ENCODE measurements around the gene ZNF526.

The ZNF526 gene

DNA sequence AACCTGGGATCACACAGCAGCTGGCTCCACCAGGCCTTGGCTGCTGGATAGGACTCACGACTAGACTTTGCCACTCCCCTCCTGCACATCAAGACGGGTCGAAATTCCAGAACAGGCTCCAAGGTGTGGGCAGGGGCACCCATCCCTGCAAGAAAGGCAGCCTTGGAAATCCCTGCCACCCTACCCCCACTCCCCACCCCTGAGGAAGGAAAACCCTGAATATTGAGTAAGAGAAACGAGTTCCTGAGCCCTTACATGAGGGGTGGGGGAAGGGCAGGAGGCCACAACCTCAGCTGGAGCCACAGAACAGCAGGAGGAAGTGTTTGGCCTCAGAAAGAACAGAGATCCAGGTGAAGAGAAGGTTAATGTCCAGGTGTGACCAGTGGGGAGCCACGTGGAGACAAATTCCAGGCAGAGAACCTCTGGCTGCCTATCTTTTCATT, 22.7 kb upstream of the ZNF526 start:
- no peak for DNase-seq (ENCODE audit: low spot score)

DNA sequence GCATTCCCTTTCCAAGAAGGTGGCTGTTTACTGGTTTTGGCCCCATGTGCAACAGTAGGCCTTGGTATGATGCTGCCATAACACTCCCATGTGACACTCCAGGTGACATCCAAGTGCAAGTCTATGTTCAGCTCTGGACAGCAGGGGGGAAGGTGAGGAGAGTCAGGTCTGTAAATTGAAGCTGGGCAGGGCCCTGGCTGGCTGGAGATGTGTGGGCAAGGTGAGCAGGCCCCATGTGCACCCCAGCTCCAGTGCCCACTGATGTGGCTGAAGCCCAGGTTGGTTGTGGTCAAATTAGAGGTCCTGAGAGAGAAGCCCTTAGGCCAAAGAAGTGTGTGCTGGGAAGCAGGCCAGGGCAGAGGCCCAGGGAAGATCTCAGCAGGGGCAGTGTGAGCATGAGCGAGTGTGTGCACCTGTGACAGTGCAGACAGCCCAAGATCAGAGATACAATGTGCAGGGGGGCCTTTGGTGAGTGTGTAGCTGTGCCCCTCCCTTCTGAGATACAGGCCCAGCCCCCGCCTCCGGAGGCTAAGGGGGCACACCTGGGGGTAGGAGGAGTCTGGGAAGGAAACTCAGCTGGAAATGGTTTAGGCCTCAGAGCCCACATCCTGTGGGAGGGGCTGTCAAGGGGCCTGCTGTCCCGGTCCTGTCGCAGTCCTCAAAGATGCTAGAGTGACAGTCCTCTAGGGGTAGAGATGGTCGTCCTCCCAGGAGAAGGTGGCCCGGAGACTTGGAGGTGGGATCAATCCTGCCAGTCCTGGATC, 21.3 kb upstream of the ZNF526 start:
- DNase-seq (ENCODE audit: low spot score): no peak

DNA sequence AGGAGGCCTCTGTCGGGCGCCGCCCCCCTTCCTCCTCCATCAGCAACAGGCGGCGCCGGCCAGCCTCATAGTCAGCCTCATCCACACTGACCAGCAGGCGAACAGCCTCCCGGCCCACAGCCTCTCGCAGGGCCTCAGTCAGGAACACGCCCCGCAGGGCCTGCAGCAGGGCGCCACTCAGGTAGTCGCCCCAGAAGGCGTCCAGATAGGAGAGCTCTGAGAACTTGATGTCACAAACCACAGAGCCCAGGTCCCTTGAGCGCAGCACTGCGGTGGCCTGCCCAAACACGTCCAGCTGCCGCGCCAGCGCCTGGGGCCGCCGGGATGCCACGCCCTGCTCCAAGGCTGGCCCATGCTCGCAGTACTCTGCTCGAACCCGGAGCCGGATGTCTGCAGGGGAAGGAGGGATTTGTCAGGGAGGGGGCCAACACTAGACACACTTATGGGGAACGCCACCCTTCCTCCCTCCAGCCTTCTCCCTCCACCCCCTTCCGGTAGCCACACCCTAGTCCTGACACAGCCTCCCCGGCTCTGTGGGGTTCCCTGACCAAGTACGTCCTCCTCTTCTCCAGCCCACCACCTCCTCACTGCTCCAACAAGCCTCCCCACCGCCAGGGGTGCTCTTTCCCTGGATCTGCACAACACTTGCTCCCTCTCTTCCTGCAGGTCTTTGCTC, 20.5 kb upstream of the ZNF526 start:
- DNase-seq (ENCODE audit: low spot score): no peak

DNA sequence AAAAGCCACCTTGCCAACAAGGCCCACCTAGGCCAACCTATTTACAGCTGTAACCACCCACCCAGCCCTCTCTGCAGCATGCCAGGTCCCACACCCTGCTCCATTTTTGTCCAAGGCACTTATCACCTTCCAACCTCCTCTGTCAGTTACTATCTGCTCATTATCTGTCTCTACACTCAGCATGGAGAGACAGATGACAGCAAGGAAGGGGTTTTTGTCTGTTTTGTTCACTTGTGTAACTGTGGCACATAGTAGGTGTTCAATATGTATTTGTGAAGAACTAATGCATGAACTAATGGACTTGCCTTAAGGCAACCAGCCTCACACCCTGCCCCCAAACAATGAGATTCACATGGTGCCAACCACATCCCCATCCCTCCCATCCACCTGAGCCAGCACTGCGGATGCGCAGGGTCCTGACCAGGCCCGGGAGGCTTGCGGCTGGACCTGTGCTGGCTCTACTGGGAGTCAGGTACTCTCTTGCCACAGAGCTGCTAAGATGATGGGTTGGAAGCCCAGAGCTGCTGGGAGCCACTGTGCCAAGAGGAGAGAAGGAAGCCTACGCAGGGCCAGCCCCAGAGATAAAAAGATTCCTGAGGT, 19.9 kb upstream of the ZNF526 start:
- no peak for DNase-seq (ENCODE audit: low spot score)

DNA sequence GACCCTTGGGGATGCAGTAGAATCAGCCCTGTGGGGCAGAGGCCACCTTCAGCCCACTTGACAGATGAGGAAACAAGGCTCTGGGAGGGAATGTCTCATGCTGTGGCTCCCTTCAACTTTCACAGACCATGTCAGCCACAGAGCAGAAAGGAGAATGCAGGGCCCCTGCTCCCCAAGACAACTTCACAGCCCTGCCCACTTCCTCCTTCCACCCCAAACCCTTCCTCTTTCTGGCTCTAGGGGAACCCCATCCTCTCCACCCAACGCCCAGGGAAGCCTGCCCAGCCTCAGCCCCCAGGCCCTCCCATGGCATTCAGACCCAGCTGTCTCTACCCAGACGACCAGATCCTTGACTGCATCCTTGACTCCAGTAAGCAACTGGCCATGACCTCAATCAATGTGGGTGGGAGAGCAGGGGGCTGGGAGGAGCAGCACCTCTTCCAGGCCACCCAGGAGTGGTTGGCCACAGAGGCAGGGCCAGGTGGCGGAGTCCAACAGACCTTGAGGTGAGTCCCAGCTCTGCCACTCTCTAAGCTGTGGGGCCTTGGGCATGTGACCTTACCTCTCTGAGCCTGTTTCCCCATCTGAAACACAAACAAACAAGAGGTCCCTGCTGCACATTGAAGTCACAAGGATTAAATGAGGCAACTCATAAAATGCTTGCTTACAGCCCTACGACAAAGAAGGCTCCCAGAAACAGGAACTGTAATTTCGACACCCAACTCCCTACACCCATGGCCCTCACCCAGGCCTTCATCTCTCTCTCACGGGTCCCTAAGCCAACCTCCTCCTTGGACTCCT, 18.4 kb upstream of the ZNF526 start:
- no peak for DNase-seq (ENCODE audit: low spot score)

DNA sequence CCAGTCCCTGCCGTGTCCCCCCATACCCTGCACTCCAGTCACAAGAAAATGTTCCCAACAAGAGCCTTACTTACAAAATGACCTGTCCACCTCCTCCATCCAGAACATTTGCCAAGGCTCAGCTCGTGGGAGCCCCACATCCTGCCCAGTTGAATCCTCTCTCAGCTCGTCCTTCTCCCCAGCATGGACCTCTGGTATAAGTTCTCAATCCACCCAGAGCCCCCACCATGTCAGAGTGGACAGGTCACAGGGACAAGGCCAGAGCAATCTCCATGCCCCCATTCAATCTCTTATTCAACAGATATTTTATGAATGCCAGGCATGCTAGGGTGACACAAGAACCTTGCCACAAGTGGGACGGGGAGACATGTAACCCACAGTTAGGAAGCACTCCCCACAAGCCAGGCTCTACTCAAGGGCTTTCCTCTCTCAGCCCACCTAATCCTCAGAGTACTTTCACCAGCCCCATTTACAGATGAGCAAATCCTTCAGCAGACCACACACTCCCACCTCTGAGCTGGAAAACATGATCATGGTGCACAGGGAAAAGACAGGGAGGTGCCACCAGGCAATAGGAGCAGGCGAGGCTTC, 17.7 kb upstream of the ZNF526 start:
- no peak for DNase-seq (ENCODE audit: low spot score)

DNA sequence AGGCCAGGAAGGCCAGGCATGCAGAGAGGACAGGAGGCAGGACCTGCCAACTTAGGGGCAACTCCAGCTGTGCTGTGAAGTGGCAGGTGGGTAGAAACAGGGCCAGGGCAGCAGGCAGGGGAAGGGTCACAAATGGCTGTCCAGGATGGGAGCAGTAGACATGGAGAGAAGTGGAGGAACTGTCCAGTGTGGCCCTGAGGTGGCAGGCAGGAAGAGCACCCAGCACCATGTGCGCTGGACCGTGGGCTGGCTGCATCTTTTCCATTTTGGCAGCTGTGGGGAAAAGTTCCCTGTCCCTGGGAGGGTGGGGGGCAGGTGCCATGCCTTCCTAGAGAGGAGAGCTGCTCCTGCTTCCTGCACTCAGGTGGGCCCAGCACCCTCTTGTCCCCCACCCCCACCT, 16.4 kb upstream of the ZNF526 start:
- no peak for DNase-seq (ENCODE audit: low spot score)

DNA sequence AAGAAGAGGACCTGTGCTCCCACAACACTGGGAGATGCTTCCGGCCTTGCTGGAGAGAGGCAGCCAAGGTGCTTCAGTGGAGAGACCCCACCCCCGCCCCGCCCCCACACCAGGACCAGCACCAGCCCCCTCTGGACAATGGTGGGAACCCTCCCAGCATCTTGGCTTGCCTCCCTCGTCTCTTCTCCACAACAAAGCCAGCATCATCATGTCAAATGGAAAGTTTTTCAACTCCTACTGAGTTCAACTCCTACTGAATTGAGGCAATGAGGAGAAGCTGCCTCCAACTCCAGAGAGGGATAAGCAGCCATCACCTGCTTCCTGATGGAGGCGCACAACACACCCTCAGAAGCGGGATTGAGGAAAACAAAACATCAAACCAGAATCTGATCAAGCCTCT, 15.4 kb upstream of the ZNF526 start:
- no peak for DNase-seq (ENCODE audit: low spot score)

DNA sequence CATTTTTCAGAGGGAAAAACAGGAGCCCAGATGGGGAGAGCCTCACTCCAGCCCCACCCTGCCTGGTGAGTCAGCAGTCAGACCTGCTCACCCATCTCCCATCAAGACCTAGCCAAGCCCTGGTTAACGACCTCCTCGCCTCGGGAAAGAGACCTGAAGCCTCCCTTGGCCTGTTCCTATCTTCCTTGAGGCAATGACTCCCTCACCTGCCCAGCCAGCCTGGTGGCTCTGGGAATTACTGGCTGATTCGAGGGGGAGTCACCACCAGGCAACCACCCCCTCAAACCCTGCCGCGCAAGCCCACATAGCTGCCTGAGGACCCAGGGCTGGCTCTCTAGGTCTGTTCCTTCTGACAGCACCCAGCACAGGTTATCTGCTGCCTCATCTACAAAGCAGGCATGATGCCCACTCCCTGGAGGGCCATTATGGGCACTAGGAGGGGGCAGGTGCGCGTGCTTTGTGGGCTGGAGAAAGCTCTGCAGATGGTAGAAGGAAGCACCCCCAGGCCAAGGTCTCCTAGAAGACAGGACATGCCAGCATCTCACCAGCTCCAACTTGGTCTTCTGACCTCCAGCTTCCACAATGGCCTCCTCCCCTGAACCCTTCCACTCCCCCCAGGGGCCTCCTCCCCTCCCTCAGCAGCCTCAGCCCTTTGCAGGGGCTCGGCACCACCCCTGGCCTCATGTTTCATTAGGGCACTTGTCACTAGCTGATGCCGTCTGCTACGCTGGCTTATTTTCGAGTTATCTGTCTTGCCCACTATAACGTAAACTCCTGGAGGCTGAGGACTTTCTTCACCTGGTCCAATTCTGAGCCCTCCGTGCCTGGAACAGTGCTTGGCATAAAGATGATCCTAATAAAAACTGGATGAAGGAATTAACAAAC, 13.0 kb upstream of the ZNF526 start:
- DNase-seq (ENCODE audit: low spot score): no peak

DNA sequence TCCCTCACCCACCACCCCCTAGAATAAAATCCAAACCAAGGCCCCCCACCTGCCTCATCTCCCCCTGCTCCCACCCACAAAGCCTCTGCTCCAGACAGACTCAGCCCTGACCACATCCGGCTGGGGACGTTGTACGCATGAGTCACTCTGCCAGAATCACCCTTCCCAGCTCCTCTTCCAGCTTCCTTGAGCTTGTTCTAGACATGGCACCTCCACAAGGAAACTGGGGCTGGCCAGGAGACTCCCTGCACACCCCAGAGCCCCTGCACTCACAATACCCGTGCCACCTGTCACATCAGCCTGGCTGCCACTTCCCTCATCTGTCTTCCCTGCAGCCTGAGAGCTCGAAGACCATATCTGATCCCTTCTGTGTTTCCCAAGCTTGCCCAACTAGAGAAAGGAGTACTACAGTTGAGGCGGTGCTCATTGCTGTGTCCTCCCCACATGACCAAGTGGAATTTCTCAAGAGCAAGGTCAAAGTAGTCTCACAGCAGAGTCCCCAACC, 12.3 kb upstream of the ZNF526 start:
- DNase-seq (ENCODE audit: low spot score): no peak

DNA sequence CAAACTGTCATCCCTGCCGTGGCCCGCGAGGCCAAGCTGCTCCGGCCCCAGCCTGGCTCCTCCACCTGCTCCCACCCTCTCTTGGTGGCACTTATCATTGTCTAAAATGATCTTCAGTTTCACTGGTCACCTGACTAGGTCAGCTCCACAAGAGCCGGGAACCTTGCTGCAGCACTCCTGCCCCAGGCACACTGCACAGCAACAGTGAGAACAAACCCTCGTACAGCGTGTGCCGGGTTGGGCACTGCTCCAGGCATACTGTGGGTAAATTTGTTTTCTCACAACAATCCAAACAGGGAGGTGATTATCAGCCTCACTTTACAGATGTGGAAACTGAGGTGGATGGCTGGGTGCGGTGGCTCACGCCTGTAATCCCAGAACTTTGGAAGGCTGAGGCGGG, 11.5 kb upstream of the ZNF526 start:
- no peak for DNase-seq (ENCODE audit: low spot score)

DNA sequence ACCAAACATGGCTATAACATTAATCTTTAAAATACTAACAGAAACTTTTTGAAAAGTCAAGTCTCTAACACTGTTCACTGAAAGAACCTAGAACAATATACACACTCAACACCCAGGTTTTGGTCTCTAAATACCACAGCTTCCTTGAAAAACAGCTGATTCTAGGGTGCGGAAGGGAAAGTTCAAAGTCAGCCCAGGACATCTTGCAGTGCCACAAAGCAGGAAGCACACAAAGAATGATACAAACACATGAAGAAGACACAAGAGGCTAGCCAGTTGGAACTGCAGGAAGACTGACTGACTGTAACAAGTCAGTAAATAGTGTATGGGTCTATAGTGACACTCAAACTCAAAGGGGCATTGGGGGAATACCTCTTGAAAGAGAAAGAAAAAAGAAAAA, 7.2 kb upstream of the ZNF526 start:
- no peak for DNase-seq (ENCODE audit: low spot score)

DNA sequence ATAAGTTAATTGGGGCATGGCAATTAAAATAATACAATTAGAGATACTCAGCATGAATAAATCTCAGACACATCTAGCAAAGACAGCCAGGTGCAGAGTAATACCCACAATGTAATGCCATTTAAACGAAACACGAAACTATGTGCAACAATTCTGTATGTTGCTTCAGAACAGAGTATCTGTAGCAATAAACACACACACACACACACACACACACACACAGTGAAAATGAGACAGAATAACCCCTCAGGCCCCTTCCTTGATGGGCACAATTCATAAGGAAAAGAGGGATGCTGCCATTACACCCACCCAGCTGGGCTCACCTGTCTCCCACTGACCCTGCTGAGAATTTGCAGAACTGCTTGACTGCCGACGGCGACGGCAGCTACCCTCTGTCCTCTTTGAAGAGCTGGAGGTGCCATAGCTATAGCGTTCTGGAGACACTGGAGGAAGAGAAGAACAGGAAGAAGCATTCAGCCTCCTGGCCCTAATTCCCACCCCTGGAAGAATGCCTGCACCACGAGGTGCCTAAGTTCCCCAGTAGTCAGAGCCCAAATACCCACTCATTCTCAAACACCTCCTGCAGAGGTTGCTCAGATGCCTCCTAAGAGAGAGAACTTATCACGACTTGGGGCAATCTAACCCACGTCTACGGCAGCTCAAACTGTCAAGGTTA, 5.2 kb upstream of the ZNF526 start:
- DNase-seq (ENCODE audit: low spot score): no peak

DNA sequence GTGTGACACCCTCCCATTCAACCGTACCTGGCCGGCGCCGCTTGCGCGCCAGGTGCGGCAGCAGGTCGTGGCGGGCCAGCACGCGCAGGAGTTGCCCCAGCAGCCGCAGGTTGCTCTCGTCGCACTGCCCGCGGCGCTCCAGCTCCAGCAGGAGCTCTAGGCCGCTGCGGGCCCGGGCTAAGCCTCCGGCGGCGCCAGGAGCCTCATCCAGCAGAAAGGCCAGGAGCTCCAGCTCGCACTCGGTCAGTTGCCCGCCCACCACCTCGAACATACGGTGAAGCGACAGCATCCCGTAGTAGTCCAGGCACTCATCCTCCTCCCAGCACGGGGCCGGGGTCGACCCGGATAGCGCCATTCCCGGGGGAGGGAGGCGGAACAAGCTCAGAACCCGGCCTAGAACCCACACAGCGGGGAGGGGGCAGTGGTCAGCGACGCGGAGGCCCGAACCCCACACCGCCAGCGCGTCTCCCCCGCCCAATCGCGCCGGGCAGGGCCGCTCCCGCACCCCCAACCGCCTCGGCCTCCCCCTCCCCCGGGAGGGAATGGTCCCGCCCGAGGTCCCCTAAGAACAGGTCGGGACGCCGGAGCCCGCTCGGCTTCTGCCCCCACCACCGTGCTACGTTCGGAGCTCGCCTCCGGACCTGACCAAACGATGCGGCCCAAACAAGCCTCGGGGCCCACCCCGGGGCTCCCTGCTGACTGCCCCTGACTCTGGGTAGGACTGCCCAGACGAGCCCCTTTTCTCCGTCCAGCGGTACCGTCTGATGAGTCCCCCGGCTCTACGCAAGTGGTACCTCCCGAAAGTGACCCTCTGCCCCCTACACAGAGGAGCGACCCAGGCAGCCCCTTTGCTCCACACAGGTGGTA, 3.2 kb upstream of the ZNF526 start:
- peak; percentile 75 for DNase-seq (ENCODE audit: low spot score)

DNA sequence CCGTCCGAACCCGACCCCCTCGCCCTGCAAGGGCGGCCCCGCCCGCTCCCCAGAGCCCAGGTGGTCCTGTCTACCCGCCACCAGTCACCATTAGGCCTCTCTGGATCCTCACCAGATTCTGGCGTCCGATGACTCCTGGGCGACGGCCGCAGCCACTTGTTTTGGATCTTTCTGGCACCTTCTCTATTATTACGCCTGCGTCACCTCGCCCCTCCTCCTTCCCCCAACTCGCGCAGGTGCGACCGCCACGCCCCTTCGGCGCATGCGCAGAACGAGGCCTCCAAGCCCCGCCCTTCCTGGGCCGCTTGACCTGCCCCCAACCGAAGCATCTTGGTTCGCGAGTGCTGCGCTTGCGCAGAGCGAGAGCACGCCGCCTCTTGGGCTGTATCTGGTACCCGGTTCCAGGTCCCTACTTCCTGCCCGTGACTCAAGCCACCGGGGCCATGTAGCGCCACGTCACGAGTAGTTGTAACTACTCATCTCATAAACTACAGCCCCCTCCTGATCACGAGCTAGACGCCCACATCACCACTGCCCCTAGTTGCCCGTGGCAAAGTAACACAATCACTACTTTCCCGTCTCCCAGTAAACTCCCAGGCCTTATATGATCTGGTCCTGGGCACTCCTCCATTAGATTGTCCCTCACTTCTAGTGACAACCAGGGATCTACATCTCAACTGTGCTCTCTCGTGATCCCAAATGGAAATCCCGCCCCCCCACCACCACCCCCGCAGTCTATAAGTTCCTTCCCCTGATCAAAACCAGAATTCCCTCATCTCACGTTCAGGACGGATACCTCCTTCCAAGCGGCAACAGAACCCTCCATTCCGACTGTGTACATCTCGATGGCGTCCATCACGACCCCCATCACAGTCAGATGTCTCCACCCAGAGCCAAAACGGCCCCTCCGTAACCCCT, 2.3 kb upstream of the ZNF526 start, which contains the start of gene DEDD2:
DEDD2 (minus strand) TSS at position 158 of the 918 bp plus-strand sequence. CDS start 670 bp downstream, outside the sequence.
- peak; percentile 96 for DNase-seq (ENCODE audit: low spot score)

DNA sequence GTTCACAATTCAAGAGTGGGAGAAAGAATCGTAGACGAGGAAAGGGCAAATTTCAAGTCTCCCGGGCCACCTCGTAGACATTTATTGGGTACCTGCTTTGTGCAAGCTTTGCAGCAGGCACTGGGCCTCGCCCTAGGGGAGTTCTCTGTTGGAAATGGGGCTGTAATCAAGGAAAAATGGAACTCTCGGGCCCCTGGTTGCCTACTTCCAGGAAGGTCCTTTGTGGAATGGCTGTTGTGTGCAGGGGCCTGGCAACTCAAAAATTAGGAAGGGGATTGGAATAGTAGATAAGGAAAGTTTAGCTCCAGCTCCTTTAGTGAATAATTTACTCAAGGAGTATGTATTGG, 612 bp downstream of the ZNF526 start:
- no peak for DNase-seq (ENCODE audit: low spot score)

DNA sequence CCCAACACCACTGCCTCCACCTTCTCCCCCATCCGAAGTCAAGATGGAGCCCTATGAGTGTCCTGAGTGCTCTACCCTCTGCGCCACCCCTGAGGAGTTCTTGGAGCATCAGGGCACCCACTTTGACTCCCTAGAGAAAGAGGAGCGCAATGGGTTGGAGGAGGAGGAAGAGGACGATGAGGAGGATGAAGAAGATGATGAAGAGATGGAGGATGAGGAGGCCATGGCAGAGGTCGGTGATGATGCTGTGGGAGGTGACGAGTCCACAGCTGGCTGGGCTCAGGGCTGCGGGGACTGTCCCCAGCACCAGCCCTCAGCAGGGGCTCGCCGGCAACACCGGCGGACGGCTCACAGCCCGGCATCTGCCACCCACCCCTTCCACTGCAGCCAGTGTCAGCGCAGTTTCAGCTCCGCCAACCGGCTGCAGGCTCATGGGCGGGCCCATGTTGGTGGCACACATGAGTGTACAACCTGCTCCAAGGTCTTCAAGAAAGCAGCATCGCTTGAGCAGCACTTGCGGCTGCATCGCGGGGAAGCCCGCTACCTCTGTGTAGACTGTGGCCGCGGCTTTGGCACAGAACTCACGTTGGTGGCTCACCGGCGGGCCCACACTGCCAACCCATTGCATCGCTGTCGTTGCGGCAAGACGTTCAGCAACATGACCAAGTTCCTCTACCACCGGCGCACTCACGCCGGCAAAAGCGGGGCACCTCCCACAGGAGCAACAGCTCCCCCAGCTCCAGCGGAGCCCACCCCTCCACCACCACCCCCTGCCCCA, 5.0 kb downstream of the ZNF526 start:
- no peak for DNase-seq (ENCODE audit: low spot score)

All from D341Med (cell line).